ENCODE data around the gene BAAT.
"Not testable (repeated sequence)": the region's sequence is repeated elsewhere in the genome, so short reads cannot be mapped to it uniquely, and the experiment has no call there.

The BAAT gene

GRCh38 chr9:101384873-101385536 lies at the start of gene BAAT:
TSS of gene BAAT (minus strand) at chr9:101385006. CDS start at chr9:101371404, 13,602 bp downstream.
- H3K27ac ChIP-seq; DNase-seq (ENCODE audit: low spot score); POLR2A ChIA-PET (ENCODE audit: low non-redundant PET); CTCF ChIA-PET: not testable (repeated sequence)

GRCh38 chr9:101433229-101433628 lies 48.4 kb upstream of the BAAT start:
- TF ChIP-seq, protein P1, sequence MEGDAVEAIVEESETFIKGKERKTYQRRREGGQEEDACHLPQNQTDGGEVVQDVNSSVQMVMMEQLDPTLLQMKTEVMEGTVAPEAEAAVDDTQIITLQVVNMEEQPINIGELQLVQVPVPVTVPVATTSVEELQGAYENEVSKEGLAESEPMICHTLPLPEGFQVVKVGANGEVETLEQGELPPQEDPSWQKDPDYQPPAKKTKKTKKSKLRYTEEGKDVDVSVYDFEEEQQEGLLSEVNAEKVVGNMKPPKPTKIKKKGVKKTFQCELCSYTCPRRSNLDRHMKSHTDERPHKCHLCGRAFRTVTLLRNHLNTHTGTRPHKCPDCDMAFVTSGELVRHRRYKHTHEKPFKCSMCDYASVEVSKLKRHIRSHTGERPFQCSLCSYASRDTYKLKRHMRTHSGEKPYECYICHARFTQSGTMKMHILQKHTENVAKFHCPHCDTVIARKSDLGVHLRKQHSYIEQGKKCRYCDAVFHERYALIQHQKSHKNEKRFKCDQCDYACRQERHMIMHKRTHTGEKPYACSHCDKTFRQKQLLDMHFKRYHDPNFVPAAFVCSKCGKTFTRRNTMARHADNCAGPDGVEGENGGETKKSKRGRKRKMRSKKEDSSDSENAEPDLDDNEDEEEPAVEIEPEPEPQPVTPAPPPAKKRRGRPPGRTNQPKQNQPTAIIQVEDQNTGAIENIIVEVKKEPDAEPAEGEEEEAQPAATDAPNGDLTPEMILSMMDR (conservative IDR thresholded peaks at IDR 0.05; ENCODE audit: low read depth), result no peak
- no peak overlapping the region for H3K27ac ChIP-seq
- POLR2A ChIA-PET (ENCODE audit: low non-redundant PET), result no interaction called here
- CTCF ChIA-PET, result interaction anchor here (1.7 to 2.3 kb wide), 2 partner anchors 16 to 25 kb away, joined by 3 to 7 read pairs; no protein-coding TSS in a partner anchor
- no peak for DNase-seq (ENCODE audit: low spot score)

- CTCF ChIA-PET, result interaction anchor here (1.7 to 2.3 kb wide), 2 partner anchors 16 to 26 kb away, joined by 3 to 7 read pairs; no protein-coding TSS in a partner anchor
- no peak for DNase-seq (ENCODE audit: low spot score)
- POLR2A ChIA-PET (ENCODE audit: low non-redundant PET), result no interaction called here
- H3K27ac ChIP-seq, result no peak overlapping the region
- TF ChIP-seq, protein P1 (conservative IDR thresholded peaks at IDR 0.05; ENCODE audit: low read depth), result no peak
Measured at GRCh38 chr9:101432740-101433139, 47.9 kb upstream of the BAAT start.

DNA sequence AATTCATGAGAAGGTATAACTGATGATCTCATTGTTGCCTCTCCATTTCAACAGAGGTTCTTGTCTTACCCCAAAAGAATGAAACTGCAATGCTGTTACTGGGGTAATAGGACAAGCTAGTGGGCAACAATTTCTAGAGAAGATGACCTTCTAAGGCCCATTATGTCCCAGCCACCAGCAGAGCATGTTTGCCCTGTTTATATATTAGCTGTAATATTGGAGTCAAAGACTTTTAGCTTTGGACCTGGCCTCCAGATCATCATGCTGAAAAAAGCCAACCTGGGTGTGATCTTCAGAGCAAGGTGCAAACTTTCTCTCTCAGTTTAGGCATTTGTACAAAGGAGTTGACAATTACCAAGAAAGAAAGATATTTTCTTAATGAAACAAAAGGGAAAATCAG lies 47.4 kb upstream of the BAAT start:
- POLR2A ChIA-PET (ENCODE audit: low non-redundant PET), result no interaction called here
- no peak for DNase-seq (ENCODE audit: low spot score)
- TF ChIP-seq, protein P1 (conservative IDR thresholded peaks at IDR 0.05; ENCODE audit: low read depth), result no peak
- H3K27ac ChIP-seq, result no peak overlapping the region
- CTCF ChIA-PET, result interaction anchor here (0.8 to 2.3 kb wide), 3 partner anchors 17 to 135 kb away, joined by 3 to 7 read pairs (median 4); no protein-coding TSS in a partner anchor

DNA sequence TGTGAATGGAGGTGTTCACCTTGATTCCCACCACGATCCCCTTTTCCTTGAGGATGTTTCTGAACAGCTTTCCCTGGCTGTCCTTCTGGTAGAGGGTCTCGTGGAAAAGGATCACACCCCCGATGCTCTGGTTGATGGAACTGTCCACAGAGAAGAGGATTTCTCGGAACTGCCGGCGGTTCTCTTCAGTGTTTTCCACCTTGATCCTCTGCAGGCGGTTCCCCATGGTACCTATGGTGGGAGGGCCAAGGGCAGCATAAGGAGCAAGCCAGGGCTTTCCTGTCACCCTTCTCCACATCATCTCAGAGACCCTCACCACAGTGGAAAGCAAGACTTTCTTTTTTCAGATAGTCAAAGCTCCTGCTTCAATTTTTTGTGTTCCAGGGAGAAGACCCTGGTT lies 44.9 kb upstream of the BAAT start:
- DNase-seq (ENCODE audit: low spot score), result no peak
- POLR2A ChIA-PET (ENCODE audit: low non-redundant PET), result no interaction called here
- CTCF ChIA-PET, result no interaction called here
- TF ChIP-seq, protein P1 (conservative IDR thresholded peaks at IDR 0.05; ENCODE audit: low read depth), result no peak
- H3K27ac ChIP-seq, result no peak overlapping the region

DNA sequence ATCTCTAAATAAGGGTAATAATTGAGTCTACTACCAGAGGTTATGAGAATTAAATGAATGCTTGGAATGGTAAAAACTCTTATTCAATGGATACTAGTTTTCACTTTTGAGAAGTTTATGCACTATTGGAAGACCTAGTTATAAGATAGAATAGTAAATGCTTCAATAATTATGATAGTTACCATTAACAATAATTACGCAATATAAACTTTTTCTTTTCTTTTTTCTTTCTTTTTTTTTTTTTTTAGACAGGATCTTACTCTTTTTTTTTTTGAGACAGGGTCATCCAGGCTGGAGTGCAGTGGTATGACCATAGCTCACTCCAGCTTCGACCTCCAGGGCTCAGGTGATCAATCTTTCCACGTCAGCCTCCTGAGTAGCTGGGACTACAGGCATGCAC lies 44.1 kb upstream of the BAAT start:
- CTCF ChIA-PET, result no interaction called here

More for the DNA sequence above, 44.1 kb upstream of the BAAT start:
- POLR2A ChIA-PET (ENCODE audit: low non-redundant PET), result no interaction called here
- TF ChIP-seq, protein P1 (conservative IDR thresholded peaks at IDR 0.05; ENCODE audit: low read depth), result no peak
- DNase-seq (ENCODE audit: low spot score), result no peak
- no peak overlapping the region for H3K27ac ChIP-seq
